H1 (cell line): ENCODE data around the gene KAT5. TPM values are rescaled to one million over a fixed set of nuclear protein-coding genes. Genes with fewer than 3 reads are reported as not detected.

Experiments used
- CTCF ChIA-PET: fragments of 300-600 bp; sonication (Branson Sonifier 250); formaldehyde crosslinking; loops from one replicate; lab custom pipeline; 2021; ENCODE audit not compliant: partially characterized antibody; lab: Charles Lee
- POLR2A ChIA-PET: fragments of 300-600 bp; sonication (Branson Sonifier 250); formaldehyde crosslinking; loops from one replicate; lab custom pipeline; 2021; ENCODE audit warnings: inconsistent platforms; ENCODE audit not compliant: partially characterized antibody; lab: Charles Lee
- DNase-seq, 2 experiments: peaks; one replicate each; pipeline versions ENCODE4 v3.0.0 to v3.0.0-alpha.2; 2010 to 2022; ENCODE audit warnings: low spot score in 2 of 2, low read depth in 1 of 2, mixed read lengths in 1 of 2
- FAIRE-seq: peaks from 2 replicates; lab custom pipeline; 2011; peaks lifted over from hg19 to GRCh38; lab: Jason Lieb, UNC
- H2AFZ ChIP-seq: 2 replicates; pipeline ENCODE4 v1.8.1; 2012; ENCODE audit warnings: low read length, inconsistent platforms
- H2AK5ac ChIP-seq: 2 replicates; pipeline ENCODE4 v1.6.1; 2013; ENCODE audit warnings: low read depth, low read length
- H2BK120ac ChIP-seq: replicated peaks from 2 replicates; pipeline ENCODE3; 2013; ENCODE audit warnings: low read depth, low read length, inconsistent platforms
- H2BK12ac ChIP-seq: 2 replicates; pipeline ENCODE4 v1.6.1; 2013; ENCODE audit warnings: low read depth, low read length
- H2BK15ac ChIP-seq: 2 replicates; pipeline ENCODE4 v1.6.1; 2013; ENCODE audit warnings: low read length
- H2BK20ac ChIP-seq: 2 replicates; pipeline ENCODE4 v1.6.1; 2013; ENCODE audit warnings: low read length
- H2BK5ac ChIP-seq: 2 replicates; pipeline ENCODE4 v1.6.1; 2013; ENCODE audit warnings: low read depth, low read length
- H3K14ac ChIP-seq: 2 replicates; pipeline ENCODE4 v1.6.1; 2013; ENCODE audit warnings: inconsistent platforms; ENCODE audit not compliant: insufficient read length
- H3K18ac ChIP-seq: 2 replicates; pipeline ENCODE4 v1.6.1; 2013; ENCODE audit warnings: low read length; ENCODE audit errors: extremely low read depth
- H3K23ac ChIP-seq: 2 replicates; pipeline ENCODE4 v1.6.1; 2013; ENCODE audit warnings: inconsistent platforms; ENCODE audit not compliant: insufficient read length
- H3K23me2 ChIP-seq: 2 replicates; pipeline ENCODE4 v1.6.1; 2013; ENCODE audit warnings: low read depth, low read length
- H3K27ac ChIP-seq: 2 replicates; pipeline ENCODE4 v1.6.1; 2011; ENCODE audit warnings: low read depth, low read length, inconsistent platforms
- H3K27me3 ChIP-seq, 4 experiments: replicated peaks in 1 of 4; 1 replicate in 1 of 4; 2 replicates in 3 of 4; pipeline versions ENCODE4 v1.6.1 to v1.8.1; 2011 to 2013; ENCODE audit warnings: low read length in 3 of 4, mild to moderate bottlenecking in 3 of 4, inconsistent platforms in 2 of 4, mixed read lengths in 2 of 4, moderate library complexity in 1 of 4; ENCODE audit not compliant: control insufficient read depth in 3 of 4, insufficient read depth in 3 of 4; ENCODE audit errors: extremely low read depth in 1 of 4
- H3K36me3 ChIP-seq, 4 experiments: 2 replicates each; pipeline versions ENCODE4 v1.6.1 to v1.8.1; 2011 to 2013; ENCODE audit warnings: mild to moderate bottlenecking in 4 of 4, low read length in 3 of 4, moderate library complexity in 2 of 4, control low read depth in 1 of 4, inconsistent platforms in 1 of 4; ENCODE audit not compliant: insufficient read depth in 4 of 4, control insufficient read depth in 2 of 4
- H3K4ac ChIP-seq: replicated peaks from 2 replicates; pipeline ENCODE3; 2013; ENCODE audit warnings: low read length, low read depth, mixed read lengths, inconsistent platforms; ENCODE audit not compliant: insufficient read length
- H3K4me1 ChIP-seq, 4 experiments: replicated peaks in 1 of 4; 1 replicate in 1 of 4; 2 replicates in 3 of 4; pipeline versions ENCODE4 v1.6.1 to v1.8.1; 2011 to 2013; ENCODE audit warnings: low read length in 3 of 4, inconsistent platforms in 2 of 4, mixed read lengths in 1 of 4; ENCODE audit not compliant: insufficient read depth in 4 of 4, control insufficient read depth in 3 of 4
- H3K4me2 ChIP-seq, 2 experiments: 2 replicates each; pipeline versions ENCODE4 v1.6.1 to v1.8.1; 2011 to 2013; ENCODE audit warnings: low read depth in 2 of 2, low read length in 2 of 2, control low read depth in 1 of 2, inconsistent platforms in 1 of 2, mild to moderate bottlenecking in 1 of 2; ENCODE audit not compliant: insufficient read depth in 1 of 2
- H3K4me3 ChIP-seq, 4 experiments: fragments of 200-600, 300-600 bp in 1 of 4; sonication (generic), shearing (Covaris generic), sonication (Bioruptor Twin) in 1 of 4; 2 replicates each; pipeline versions ENCODE4 v1.5.1 to v1.8.1; 2011 to 2016; ENCODE audit warnings: low read length in 4 of 4, low read depth in 3 of 4, control low read depth in 2 of 4, inconsistent platforms in 2 of 4, mild to moderate bottlenecking in 2 of 4, mixed read lengths in 1 of 4, moderate library complexity in 1 of 4; ENCODE audit not compliant: insufficient read depth in 2 of 4; ENCODE audit errors: extremely low read depth in 1 of 4
- H3K56ac ChIP-seq: replicated peaks from 2 replicates; pipeline ENCODE3; 2013; ENCODE audit warnings: low read depth, mild to moderate bottlenecking, mixed read lengths, low read length, inconsistent platforms; ENCODE audit not compliant: insufficient read length
- H3K79me1 ChIP-seq: 2 replicates; pipeline ENCODE4 v1.6.1; 2013; ENCODE audit warnings: low read depth, low read length, control low read depth
- H3K79me2 ChIP-seq, 2 experiments: 2 replicates each; pipeline versions ENCODE4 v1.6.1 to v1.8.1; 2012 to 2013; ENCODE audit warnings: low read length in 2 of 2, mild to moderate bottlenecking in 2 of 2, inconsistent platforms in 1 of 2; ENCODE audit not compliant: insufficient read depth in 2 of 2, control insufficient read depth in 1 of 2
- H3K9ac ChIP-seq, 4 experiments: replicated peaks in 1 of 4; 1 replicate in 1 of 4; 2 replicates in 3 of 4; pipeline versions ENCODE4 v1.6.1 to v1.8.1; 2011 to 2013; ENCODE audit warnings: low read depth in 3 of 4, low read length in 3 of 4, control low read depth in 2 of 4, mild to moderate bottlenecking in 2 of 4, moderate library complexity in 2 of 4, inconsistent platforms in 1 of 4; ENCODE audit errors: extremely low read depth in 1 of 4
- H3K9me3 ChIP-seq, 2 experiments: 2 replicates each; pipeline versions ENCODE4 v1.6.1 to v1.8.1; 2012 to 2013; ENCODE audit warnings: mild to moderate bottlenecking in 2 of 2, moderate library complexity in 2 of 2, control low read depth in 1 of 2, inconsistent platforms in 1 of 2, low read depth in 1 of 2, low read length in 1 of 2, mixed read lengths in 1 of 2; ENCODE audit not compliant: insufficient read depth in 2 of 2
- H4K20me1 ChIP-seq, 2 experiments: replicated peaks in 1 of 2; 2 replicates each; pipeline versions ENCODE3 to v1.8.1; 2011 to 2013; ENCODE audit warnings: inconsistent platforms in 2 of 2, low read length in 2 of 2, mild to moderate bottlenecking in 1 of 2; ENCODE audit not compliant: insufficient read depth in 2 of 2, control insufficient read depth in 1 of 2
- H4K5ac ChIP-seq: 2 replicates; pipeline ENCODE4 v1.6.1; 2013; ENCODE audit warnings: low read length, low read depth, mixed read lengths, inconsistent platforms; ENCODE audit not compliant: insufficient read length
- H4K8ac ChIP-seq: 2 replicates; pipeline ENCODE4 v1.8.0; 2013; ENCODE audit warnings: mild to moderate bottlenecking, moderate library complexity, low read length, inconsistent platforms; ENCODE audit not compliant: insufficient read depth; ENCODE audit errors: extremely low read depth
- H4K91ac ChIP-seq: replicated peaks from 2 replicates; pipeline ENCODE3; 2013; ENCODE audit warnings: low read length, mixed read lengths, inconsistent platforms; ENCODE audit not compliant: insufficient read length
- ATF2 ChIP-seq: IDR thresholded peaks from 2 replicates; pipeline ENCODE4 v1.6.1; 2012; ENCODE audit warnings: low read length, inconsistent platforms
- BCL11A ChIP-seq, 2 experiments: IDR thresholded peaks; one replicate each; pipeline ENCODE4 v1.6.1; 2011; ENCODE audit warnings: low read depth in 2 of 2, low read length in 2 of 2, mild to moderate bottlenecking in 2 of 2
- CREB1 ChIP-seq: IDR thresholded peaks from 2 replicates; pipeline ENCODE4 v1.6.1; 2012; ENCODE audit warnings: inconsistent platforms
- EP300 ChIP-seq, 2 experiments: IDR thresholded peaks; 1 replicate in 1 of 2; 2 replicates in 1 of 2; pipeline ENCODE4 v1.6.1; 2011 to 2012; ENCODE audit warnings: low read depth in 2 of 2, low read length in 2 of 2, mild to moderate bottlenecking in 2 of 2, borderline replicate concordance in 1 of 2, inconsistent platforms in 1 of 2, moderate library complexity in 1 of 2
- GTF2F1 ChIP-seq: IDR thresholded peaks from 2 replicates; pipeline ENCODE4 v1.6.1; 2012; ENCODE audit warnings: low read depth, low read length, improper control_type of control experiment, borderline replicate concordance
- KDM5A ChIP-seq: fragments of 200-600 bp; IDR thresholded peaks from 2 replicates; pipeline ENCODE4 v1.7.1; 2012; ENCODE audit warnings: mild to moderate bottlenecking, low read length, inconsistent platforms, mixed read lengths
- NANOG ChIP-seq: IDR thresholded peaks from 2 replicates; pipeline ENCODE4 v1.6.1; 2011; ENCODE audit warnings: low read length, low read depth, mild to moderate bottlenecking, inconsistent platforms; ENCODE audit not compliant: insufficient read depth, poor library complexity, severe bottlenecking
- POLR2AphosphoS5 ChIP-seq: IDR thresholded peaks from 2 replicates; pipeline ENCODE4 v1.6.1; 2011; ENCODE audit warnings: low read depth, low read length
- POU5F1 ChIP-seq: IDR thresholded peaks from 2 replicates; pipeline ENCODE4 v1.6.1; 2011; ENCODE audit warnings: low read depth, mild to moderate bottlenecking, low read length, moderate library complexity
- RBBP5 ChIP-seq: IDR thresholded peaks from 2 replicates; pipeline ENCODE4 v1.7.1; 2012; ENCODE audit warnings: low read depth, mild to moderate bottlenecking, inconsistent platforms, low read length, moderate library complexity, borderline replicate concordance
- SIRT6 ChIP-seq: IDR thresholded peaks from one replicate; pipeline ENCODE4 v1.7.1; 2012; ENCODE audit warnings: low read length, inconsistent platforms
- SIX5 ChIP-seq: IDR thresholded peaks from 2 replicates; pipeline ENCODE4 v1.6.1; 2011; ENCODE audit warnings: mild to moderate bottlenecking, low read depth, low read length
- SUZ12 ChIP-seq: fragments of 200-600 bp; sonication (generic); IDR thresholded peaks from 2 replicates; pipeline ENCODE4 v1.6.1; 2012; ENCODE audit warnings: mild to moderate bottlenecking, inconsistent platforms, low read length, moderate library complexity, mixed read lengths
- WGBS, 2 experiments: shearing (Covaris generic) in 1 of 2; methylation state at CpG; one replicate each; pipeline versions ENCODE4 v1.1.6 to v1.1.7; 2013 to 2015; ENCODE audit warnings: low lambda C conversion rate in 2 of 2, mixed read lengths in 2 of 2, inconsistent platforms in 1 of 2, low coverage in 1 of 2, missing lambda C conversion rate in 1 of 2; ENCODE audit not compliant: insufficient replicate concordance in 2 of 2, insufficient coverage in 1 of 2, insufficient read length in 1 of 2; ENCODE audit errors: extremely low coverage in 1 of 2, missing lambda C conversion rate in 1 of 2; 5-methylcytosine and 5-hydroxymethylcytosine counted together
- polyA plus RNA-seq, 7 experiments: library from polyadenylated mRNA; depleted of rRNA in 3 of 7; stranded (reverse) in 5 of 7; unstranded in 2 of 7; fragments of >200 nt in 5 of 7; fragments of 200-250 nt in 2 of 7; gene quantifications; 1 replicate in 5 of 7; 2 replicates in 1 of 7; 4 replicates in 1 of 7; pipeline versions ENCODE4 v1.2.1 to v1.2.3, GENCODE V29; 2011 to 2013; ENCODE audit warnings: missing spikeins in 2 of 7, mixed read lengths in 2 of 7
- total RNA-seq: library from RNA; stranded (reverse); fragmentation: NEBNext Ultra II Directional; extraction: Animal tissue kit (Norgen Biotek cat#: 25700); gene quantifications from 2 replicates; pipeline ENCODE4 v1.2.1, GENCODE V29; 2021

Gene KAT5
- total and polyA plus RNA-seq, 2 of the 8 experiments (the other 6 are each of a cell fraction or from before 2014, with no cell fraction given) = 26.7 to 37.4 TPM

- Histone ChIP-seq H3K27ac (no peak overlapping the region), H3K56ac (no peak overlapping the region), H3K79me2 (no peaks in the 10 kb centered on the region), H2BK120ac (no peak overlapping the region), H3K36me3 (no peaks in the 10 kb centered on the region), H4K20me1 (no peaks in the 10 kb centered on the region), H3K23ac (no peak overlapping the region), H2BK5ac (no peak overlapping the region), H3K9ac (no peak overlapping the region), H4K91ac (no peak overlapping the region), H2BK20ac (no peak overlapping the region), H2BK12ac (no peak overlapping the region), H4K5ac (no peak overlapping the region), H2AK5ac (no peak overlapping the region), H2AFZ (no peak overlapping the region), H3K18ac (no peak overlapping the region), H3K79me1 (no peaks in the 10 kb centered on the region), H3K4me2 (no peak overlapping the region), H3K14ac (no peak overlapping the region), H3K4ac (no peak overlapping the region), H3K23me2 (no peaks in the 10 kb centered on the region; the same call in 1 of the 2 replicates), H4K8ac (no peak overlapping the region), H2BK15ac (no peak overlapping the region), H3K27me3 (no peaks in the 10 kb centered on the region; a peak in 3 of 7 replicates), H3K4me3 (no peak overlapping the region), H3K9me3 (0 out of 4 replicates have a peak, but pooled peaks cover 0 to 7% of the 10 kb centered on the region in 2 experiments), H3K4me1 (no peaks in the 10 kb centered on the region)
- no peak for DNase-seq
- no peak for FAIRE-seq
- ChIA-PET POLR2A (interaction anchor here (0.6 kb wide), 1 partner anchor 283 kb away, joined by 3 read pairs; no protein-coding TSS in a partner anchor), CTCF (interaction anchor here (0.7 to 1.1 kb wide), 3 partner anchors 12 to 185 kb away, joined by 3 to 5 read pairs (median 3); no protein-coding TSS in a partner anchor)
- TF ChIP-seq ATF2 (no peak), POLR2AphosphoS5 (no peak), RBBP5 (no peak), KDM5A (no peak), POU5F1 (no peak), EP300 (IDR thresholded peaks at IDR 0.05; ENCODE audit: borderline replicate concordance in 1 of 2, low read depth in 2 of 2, low read length in 2 of 2) (no peak), SUZ12 (no peak), SIRT6 (no peak), NANOG (no peak), GTF2F1 (no peak), BCL11A (IDR thresholded peaks at IDR 0.05; ENCODE audit: low read depth in 2 of 2, low read length in 2 of 2) (no peak), SIX5 (no peak), CREB1 (no peak)
- WGBS, 2 experiments = 89% methylated on average over 7 of the region's 7 CpGs; no CpG with 5 or more reads in 1 of the 2 experiments
These were observed 12.7 kb upstream of the KAT5 start for GRCh38 chr11:65699306-65699705.
